Pons (tissue), 1 donor: ENCODE results near the gene SH2D3C.

Source experiments
- DNase-seq: peaks from one replicate; pipeline ENCODE4 v3.0.0-alpha.2; 2016; ENCODE audit warnings: low spot score

SH2D3C gene

DNA sequence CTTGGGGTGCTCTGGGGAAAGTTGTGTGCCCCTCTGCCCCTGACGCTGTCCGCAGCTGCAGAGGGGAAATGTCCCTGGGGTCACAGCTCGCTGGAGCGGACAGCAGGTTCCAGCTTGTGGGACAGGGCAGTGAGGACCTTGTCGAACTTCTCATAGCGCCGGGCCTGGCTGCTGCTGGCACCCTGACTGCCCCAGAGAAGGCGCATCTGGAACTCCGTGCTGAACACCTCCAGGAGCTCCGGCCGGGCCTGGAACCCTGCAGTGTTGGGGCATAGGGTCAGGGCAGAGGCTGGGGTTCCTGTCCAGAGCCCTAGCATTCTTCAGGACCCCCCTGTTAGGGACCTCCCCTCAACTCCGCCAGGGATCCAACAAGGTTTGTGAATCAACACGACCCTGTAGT lies 39.8 kb downstream of the SH2D3C start:
- DNase-seq = no peak

DNA sequence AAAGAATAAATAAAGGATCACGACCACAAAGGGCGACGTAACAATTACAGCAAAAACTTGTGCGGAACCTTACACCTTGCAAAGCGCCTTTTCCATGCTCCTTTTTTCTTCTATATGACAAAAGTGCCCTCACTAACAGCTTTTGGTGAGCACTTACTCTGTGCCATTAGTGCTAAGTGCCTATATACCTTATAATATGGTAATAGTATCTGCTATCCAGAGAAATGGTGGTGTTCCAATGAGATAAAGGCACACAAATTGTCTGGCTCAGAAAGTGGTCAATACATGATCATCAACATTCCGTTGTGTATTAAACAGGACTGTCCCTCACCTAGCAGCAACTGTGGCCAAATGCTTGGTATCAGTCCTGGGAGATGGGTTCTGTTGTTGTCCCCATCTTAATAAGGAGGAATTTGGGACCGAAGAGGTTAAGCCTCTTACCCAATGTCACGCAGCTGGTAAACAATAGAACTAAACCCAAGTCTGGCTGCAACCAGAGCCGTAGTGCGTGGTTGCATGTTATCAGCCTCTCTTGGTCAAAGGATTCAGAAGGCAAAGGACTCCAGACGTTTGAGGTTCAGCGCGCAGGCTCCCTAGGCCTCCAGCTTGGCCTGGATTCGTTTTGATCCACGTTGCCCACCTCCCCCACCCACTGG lies 42.8 kb downstream of the SH2D3C start:
- no peak for DNase-seq

DNA sequence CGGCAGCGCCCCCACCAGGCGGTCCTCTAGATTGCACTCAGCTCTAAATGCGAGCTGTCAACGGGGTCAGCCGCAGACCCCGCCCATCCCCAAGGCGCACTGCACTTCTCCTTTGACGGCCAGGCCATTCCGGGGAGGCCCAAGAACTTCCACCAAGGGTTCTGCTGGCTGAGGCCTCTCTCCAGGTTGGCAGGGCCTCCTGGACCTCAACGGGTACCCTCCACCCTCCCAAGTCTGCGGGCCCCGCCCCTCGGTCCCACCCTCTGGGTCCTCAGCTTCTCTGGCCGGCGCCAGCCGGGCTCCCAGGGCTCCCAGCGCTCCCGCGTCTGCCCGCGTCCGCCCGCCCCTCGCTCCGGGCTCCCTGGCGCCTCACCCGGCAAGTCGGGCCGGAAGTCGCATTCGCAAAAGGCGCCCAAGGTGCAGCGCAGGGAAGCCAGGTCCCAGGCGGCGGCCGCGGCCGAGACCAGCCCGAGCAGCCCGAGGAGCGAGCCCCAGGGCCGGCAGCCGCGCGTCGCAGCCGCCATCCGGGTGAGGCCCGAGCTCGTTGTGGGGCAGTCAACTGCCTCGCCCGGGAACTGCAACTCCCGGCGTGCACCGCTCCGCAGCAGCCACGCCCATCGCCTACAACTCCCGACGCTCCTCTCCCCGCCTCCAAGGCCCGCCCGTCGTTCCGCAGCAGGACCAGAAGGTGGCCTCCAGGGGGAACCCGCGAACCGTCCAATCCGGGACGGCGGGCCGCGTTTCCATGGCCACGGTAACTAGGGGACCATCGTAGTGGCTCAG lies 43.5 kb downstream of the SH2D3C start, which contains the start of gene TOR2A:
Gene TOR2A (minus strand): TSS at position 548 of the 783 bp plus-strand sequence. CDS start 24 bp downstream, at position 524.
- DNase-seq = peak; percentile 95

DNA sequence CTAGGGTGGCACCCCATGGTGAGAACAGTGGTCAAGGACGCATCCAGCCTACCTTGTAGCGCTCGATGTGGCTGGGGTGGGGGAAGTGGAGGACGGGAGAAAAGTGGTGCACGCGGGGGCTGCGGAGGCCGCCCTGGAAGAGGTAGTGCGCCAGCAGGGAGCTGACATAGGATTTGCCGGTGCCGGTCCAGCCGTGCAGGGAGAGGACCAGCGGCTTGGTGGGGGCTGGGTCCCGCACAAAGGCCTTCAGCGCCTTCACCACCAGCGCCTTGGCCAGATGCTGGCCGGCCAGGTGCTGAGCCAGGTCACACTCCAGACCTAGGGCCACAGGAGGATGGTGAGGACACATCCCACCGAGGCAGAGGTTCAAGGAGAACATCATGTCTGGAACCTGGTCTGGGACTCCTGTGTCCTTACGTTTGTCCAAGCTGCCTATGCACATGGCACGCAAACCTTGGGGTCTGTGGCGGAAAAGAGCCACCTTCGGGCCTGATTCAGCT lies 44.2 kb downstream of the SH2D3C start:
- no peak for DNase-seq

DNA sequence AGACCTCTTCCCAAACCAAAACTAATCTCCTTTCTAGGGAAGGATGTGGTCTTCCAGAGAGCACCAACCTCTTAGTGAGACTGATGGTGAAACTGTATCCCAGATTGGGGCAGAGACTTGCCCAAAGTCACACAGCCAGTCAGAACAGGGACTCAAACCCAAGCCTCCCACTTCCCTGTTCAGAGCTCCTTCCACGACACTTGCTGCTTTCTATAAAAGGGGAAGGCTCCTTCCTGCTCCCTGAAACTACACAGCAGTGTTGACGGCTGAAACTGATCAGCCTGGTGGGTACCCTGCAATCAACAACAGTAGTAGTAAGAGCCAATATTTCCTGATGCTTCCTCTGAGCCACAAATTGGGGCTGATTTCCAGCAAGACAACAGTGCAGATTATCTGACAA lies 44.9 kb downstream of the SH2D3C start:
- no peak for DNase-seq

DNA sequence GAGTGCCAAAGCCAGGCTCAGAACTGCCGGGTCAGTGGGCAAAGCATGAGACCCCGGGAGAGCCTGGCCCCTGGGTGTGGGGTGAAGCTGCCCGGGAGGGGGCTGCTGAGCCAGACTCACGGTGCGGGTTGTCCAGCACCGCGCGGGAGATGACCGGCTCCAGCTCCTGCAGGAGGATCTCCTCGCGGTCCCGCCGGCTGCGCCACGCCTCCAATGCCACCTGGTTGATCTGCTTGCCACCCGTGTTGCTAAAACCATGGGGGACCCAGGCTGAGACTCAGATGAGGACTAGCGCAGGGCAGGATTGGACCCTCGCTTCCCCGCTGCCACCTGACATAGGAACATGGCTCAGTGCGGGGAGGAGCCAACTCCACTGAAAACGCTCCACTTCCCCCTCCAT lies 46.0 kb downstream of the SH2D3C start:
- no peak for DNase-seq

DNA sequence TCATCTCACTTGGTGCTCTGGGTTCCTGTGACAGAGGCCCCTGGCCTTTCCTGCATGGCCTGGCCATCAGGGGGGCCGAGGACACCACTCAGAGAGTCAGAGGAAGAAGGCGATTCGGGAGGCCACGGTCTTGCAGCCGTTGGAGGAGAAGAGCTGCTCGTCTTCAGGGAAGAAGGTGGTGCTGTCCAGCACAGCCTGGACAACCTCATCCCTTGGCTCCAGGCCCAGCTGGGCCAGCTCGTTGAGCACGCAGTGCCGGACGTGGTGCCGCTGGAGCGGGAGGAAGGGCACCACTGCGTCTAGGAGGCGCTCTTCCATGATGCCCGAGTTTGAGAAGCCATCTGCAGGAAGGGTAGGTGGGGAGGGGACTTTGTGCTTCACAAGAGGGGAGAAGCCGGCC lies 46.5 kb downstream of the SH2D3C start:
- no peak for DNase-seq

DNA sequence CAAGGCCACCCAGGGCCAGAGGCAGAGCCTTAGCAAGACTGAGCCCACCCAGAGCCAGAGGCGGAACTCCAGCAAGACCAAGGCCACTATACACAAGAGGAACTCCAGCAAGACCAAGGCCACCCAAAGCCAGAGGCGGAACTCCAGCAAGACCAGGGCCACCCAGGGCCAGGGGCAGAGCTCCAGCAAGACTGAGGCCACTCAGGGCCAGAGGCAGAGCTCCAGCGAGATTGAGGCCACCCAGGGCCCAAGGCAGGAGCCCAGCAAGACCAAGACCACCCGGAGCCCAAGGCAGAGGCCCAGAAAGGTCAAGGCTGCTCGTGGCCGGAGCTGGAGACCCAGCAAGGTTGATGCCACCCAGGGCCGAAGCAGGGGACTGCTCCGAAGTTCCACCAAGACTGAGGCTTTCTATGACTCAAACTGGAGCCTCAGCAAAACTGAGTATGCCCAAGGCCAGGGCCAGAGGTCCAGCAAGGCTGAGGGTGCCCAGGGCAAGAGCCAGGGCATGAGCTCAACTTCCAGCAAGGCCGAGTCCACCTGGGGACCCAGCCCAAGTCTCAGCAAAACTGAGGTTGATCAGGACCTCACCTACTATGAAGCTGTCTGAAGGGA lies 47.6 kb downstream of the SH2D3C start:
- no peak for DNase-seq

DNA sequence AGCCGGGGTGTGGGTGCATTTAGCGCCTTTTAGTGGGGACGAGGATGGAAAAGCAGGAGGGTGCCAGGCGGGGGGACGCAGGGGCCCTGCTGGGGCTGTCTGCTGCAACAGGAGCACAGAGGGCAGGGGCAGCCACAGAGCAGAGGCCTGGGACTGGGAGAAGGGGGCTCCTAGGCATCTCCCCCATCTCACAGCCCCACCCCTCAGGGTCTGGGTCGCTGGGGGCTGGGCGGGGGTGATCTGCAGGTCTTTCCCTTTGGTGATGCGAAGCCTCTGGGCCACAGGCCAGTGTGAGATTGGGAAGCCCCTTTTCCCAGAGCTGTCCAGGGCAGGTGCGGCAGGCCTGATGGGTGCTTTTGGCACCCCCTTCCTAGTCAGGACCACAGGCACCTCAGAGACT lies 48.2 kb downstream of the SH2D3C start:
- no peak for DNase-seq

DNA sequence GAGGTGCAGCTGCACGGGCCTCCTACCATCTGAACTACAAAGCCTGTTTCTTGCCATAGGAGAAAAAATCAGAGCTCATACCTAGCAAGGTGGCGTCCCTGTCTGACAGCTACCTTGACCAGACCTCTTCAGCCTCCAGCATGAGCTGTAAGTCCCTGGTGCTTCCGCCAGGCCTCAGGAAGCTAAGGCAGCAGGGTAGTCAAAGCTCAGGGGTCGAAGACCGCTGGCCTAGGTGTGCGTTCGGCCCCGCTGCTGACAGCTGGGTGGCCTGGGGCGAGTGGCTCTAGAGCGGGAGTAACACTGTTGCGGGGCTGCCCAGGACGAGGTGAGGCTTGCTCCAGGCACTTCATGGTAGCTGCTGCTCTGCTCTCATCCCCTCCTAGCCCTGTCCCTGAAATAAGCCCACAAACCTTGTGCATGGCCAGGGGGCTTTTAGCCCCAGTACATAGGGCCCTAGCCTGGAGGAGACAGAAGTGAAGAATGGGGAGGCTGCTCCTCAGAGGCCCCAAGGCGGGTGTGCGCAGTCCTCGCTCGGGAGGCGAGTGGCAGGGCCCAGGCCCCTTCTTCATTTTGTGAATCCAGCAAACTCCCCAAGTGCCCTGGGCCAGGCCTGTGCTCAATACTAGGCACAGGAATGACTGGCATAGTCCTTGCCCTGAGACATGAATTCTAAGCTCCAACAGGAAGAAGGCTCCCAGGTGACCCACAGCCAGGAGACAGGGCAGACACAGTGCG lies 48.8 kb downstream of the SH2D3C start:
- DNase-seq = no peak

DNA sequence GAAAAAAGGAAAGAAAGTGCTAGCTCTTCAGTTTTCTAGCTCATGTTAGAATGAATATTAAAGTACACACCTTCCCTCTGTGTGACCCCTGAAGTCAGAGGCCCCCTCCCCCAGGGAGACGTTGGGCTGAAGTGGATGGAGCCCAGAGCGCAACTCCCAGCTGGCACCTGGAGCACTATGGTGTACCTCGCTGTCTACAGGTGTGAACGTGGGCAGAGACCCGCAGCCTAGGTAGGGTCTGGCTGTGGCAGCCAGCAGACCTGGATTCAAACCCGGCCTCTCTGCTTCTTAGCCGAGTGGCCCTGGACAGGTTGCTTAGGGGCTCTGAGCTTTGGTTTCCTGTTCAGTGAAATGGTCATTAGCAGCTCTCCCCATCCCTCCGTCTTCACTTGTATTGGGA lies 49.7 kb downstream of the SH2D3C start:
- no peak for DNase-seq

DNA sequence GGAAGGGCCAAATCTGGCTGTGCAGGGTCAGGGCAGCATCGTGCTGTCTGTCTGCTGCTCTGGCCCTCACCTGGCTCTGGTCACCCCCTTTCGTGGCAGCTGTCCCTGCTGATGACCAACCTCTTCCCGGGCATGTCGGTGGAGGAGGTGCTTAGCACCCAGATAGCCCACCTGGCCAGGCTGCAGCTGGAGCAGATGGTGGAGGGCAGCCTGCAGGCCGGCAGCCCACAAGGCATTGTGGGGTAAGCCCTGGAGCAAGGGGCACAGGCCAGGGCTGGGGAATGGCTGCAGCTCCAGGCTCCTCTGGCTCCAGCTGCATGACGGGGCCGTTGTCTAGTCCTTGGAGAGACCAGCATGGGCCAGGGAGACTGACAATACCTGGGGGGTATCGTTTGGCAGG lies 51.6 kb downstream of the SH2D3C start:
- no peak for DNase-seq

DNA sequence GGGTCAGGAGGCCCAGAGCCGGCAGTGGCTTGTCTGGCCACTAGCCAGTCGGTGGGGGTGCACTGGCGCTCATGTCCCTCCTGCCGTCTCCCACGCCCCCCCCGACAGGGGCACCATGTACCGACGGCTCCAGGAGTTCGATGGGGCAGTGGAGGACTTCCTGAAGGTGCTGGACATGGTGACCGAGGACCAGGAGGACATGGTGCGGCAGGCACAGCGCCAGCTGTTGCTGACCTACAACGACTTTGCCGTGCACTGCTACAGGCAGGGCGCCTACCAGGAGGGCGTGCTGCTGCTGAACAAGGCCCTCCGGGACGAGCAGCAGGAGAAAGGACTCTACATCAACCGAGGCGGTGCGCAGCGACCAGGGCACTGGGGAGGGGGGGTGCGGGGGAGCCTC lies 54.5 kb downstream of the SH2D3C start:
- DNase-seq = no peak

DNA sequence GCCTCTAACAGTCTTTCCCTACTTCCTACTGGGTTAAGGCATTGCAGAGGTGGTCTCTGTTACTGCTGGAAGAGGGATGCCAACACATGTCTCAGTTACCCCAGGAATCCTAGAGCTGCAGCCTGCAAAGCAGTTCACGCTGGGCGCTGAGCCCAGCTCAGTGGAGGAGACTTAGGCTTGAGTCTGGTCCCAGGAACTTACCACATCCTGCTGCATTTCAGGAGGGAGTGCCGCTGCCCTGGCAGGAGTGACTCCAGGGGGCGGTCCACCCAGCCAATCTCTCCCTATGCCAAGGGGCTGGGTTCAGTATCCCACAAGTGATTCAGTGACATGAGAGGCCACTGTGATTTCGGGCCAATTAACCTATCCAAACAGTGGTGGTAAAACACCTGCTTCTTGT lies 55.0 kb downstream of the SH2D3C start:
- DNase-seq = no peak

DNA sequence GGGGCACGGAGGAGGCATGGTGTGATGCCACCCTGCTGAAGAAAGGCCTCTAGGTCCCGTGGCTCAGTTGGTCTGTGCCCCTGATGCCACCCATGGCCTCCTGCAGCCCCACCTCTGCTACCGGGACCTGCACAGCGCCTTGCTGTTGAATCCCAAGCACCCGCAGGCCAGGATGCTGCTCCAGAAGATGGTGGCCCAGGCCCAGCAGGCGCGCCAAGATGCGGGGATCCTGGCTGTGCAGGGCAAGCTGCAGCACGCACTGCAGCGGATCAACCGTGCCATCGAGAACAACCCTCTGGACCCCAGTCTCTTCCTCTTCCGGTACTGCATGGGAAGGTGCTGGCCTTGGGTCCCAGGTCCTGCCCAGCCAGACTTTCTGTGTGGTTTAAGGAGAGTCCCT lies 55.5 kb downstream of the SH2D3C start:
- no peak for DNase-seq

DNA sequence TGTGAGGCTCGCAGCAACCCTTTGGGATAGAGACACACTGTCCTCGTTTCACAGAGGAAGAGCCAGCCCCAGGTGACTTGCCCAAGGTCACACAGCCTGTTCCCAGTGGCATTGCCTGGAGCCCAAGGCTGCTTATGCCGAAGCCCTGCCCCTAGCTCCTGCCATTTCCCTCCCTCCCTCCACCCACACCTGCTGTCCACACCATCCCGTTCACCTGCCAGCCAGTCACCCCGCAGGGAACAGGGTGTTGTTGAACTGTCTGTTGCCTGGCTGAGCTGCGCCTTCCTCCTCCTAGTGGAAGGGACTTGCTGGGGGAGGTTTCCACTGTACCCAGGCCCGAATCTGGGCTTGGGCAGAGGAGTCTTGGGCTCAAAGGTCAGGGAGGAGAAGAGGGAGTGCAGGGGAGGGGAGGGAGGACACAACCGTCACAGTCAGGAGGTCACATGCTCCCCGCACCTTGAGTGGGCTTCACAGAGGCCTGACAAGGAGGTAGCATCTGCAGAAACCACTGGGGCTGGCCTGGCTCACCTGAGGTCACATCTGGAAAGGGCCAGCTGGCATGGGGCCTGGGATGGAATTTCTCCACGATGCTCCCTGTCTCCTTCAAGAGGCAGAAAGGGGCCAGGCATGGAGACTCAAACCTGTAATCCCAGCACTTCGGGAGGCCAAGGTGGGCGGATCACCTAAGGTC lies 56.3 kb downstream of the SH2D3C start:
- DNase-seq = no peak

DNA sequence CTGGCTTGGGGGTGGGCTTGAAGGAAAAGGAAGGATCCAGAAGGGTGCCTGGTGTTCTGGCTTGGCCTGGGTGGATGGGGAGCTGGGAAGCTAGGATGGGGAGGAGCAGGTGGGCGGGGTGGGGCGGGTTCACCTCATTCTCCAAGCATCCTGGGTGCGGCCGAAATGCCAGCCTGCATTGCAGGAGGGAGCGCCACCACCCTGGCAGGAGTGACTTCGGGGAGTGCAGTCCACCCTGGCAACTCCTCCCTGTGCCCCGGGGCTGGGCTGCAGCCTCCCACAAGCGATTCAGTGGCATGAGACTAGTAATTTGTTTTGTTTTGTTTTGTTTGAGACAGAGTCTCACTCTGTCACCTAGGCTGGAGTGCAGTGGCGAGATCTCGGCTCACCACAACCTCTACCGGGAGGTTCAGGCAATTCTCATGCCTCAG lies 57.1 kb downstream of the SH2D3C start:
- DNase-seq = no peak

DNA sequence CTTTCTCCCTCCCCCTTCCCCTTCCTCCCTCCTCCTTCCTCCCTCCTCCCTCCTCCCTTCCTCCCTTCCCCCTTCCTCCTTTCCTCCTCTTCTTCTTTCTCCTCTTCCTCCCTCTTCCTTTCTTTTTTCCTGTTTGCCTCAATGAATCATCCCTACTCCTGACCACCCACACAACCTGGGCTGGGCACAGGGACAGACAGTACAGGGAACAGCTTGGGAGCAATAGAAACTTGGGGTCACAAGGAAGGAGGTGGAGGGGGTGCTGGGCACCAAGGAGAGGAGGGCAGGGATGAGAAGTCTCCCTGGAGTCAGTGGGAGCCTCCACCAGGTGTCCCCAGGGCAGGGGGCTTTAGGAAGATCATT lies 57.6 kb downstream of the SH2D3C start:
- no peak for DNase-seq

DNA sequence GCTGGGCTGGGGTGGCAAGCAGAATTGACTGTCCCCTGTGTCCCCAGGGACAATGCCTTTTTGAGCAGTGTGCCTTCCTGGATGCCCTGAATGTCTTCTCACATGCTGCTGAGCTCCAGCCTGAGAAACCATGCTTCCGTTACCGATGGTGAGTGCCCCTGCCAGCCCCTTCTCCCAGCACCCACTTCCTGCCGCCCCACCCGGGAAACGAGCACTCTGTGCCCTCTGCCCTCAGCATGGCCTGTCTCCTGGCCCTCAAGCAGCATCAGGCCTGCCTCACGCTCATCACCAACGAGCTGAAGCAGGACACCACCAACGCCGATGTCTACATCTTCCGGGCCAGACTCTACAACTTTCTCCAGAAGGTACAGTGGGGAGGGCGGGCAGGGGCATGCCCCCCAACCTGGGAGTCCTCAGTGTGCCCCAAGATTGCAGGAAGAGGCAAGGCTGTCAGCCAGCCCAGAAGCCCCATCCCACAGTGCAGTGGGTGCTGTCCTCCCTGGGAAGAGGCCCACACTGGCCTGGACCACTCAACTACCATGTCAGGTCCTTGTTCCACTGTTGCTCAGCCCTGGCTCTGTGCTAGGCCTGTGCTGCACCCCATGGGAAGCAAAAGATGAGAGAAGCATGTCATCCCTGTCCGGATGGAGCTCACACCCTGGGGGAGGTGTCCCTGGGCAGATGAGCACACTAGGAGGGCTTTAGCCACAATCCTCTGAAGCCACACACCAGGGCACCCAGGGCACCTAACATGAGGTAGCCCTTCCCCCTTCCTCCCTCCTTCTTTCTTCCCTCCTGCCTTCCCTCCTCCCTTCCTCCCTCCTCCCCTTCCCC lies 58.2 kb downstream of the SH2D3C start:
- DNase-seq = no peak

DNA sequence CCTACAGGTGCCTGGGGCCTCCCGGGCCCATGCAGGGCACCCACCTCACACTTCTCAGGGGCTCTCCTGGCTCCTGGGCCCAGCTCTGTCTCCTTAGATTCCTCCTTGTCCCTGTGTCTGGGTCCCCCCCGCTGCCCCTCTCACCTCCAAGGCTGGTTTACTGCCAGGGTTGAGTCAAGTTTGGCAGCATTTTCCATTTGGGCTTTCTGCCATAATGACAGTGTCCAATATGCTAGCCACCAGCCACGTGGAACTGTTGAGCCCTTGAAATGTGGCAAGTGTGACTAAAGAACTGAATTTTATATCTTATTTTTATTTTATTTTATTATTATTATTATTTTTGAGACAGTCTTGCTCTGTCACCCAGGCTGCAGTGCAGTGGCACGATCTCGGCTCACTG lies 60.7 kb downstream of the SH2D3C start:
- DNase-seq = peak; percentile 25

DNA sequence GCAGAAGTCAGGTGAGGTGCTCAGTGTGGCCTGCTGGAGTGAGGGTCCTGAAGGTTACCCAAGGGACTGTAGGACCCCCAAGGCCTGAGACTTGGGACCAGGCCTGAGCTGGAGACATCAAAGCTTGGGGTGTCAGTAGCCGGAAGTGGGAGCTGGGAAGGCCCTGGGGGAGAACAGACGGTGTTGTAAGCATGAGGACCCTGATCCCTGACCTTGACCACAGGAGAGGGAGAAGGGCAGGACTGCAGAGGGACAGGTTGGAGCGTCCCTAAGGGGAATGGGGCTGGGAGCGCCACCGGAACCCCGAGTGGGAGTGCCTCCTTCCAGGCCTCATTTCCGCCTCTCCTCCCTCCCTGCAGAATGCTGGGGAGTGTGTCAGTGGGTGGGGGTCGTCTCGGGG lies 62.1 kb downstream of the SH2D3C start:
- no peak for DNase-seq
